ENCODE results near the gene C14orf39. TPM values are rescaled to one million over a fixed set of nuclear protein-coding genes. Genes with fewer than 3 reads are reported as not detected.

The C14orf39 gene, protein sequence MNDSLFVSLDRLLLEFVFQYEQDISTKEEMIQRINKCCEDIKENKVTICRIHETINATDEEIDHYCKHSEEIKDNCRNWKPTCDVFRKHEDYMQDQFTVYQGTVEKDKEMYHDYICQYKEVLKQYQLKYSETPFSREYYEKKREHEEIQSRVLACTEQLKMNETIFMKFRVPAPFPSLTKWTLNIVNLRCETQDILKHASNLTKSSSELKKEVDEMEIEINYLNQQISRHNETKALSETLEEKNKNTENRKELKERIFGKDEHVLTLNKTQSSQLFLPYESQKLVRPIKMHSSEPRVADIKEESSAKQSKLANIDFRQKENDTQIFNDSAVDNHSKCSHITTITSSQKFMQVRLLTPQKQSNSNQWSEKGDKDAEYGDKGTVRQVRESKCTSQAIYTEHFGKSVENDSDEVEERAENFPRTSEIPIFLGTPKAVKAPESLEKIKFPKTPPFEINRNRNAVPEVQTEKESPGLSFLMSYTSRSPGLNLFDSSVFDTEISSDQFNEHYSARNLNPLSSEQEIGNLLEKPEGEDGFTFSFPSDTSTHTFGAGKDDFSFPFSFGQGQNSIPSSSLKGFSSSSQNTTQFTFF
- not detected for polyA plus RNA-seq

DNA sequence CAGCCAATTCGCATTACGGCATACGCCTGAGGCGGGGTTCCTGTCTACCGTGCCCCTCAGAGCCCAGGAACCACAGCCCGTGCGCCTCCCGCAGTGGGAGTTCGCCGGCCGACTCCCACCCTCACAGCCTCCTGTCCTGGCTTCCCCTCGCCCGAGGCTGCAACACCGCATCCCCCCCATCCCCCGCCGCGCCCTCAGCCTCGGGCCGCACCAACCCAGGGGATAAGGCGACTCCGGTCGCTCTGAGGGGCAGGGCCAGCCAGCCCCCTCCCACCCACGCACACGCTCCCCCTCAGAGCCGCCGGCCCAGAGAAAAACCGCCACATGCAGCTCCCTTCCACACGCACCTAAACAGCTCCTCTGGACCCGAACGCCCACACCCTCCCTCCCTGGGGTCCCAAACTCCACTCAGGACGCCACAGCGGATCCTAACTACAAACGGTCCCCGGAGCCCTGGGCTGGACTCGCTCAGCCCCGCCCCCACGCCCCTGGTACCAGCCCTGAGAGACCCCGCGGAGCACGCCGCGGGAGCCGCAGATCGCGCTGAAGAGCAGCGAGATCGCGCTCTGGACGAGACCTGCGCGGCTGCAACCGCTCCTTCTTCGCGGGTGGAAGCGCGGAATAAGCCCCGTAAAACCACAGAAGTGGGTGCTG lies at the start of gene C14orf39:
C14orf39 (minus strand) TSS at position 466 of the 654 bp plus-strand sequence. CDS start 985 bp downstream, outside the sequence.
- Mint-ChIP-seq H3K36me3 (no peaks in the 10 kb centered on the region), H3K27me3 (ENCODE audit: low read depth in 3 of 3) (peaks cover 3 to 12% (median 3%) of the 10 kb centered on the region in 3 donors), H3K4me3 (peak within 1 kb of the TSS in 2 of 5 donors; percentile 18 to 34), H3K4me1 (peaks cover 0 to 2% of the 10 kb centered on the region in 2 donors), H3K9me3 (peaks cover 1 to 13% (median 6%) of the 10 kb centered on the region in 6 donors), H3K27ac (no peak within 1 kb of the TSS)
- peak in 1 of 3 donors; percentile 2 for DNase-seq

DNA sequence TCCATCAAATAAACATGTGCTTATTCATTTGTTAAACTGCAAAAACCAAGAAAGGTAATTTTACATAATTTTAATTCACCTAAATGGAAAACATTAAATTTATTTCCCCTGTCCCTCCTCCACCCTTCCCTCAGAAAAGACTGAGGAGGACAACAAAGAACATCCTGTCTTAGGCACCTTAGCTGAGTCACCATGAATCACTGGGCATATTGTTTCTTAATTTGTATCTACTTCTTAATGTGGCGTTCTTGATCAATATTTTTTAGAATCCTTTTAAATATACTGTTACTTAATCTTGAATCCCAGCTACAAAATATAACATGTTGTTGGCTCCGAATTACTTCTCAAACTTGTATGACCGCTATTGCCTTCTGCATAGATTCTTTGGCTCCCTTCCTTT lies 46.6 kb upstream of the C14orf39 start:
- Mint-ChIP-seq H3K27me3 (ENCODE audit: low read depth in 3 of 3) (peaks cover 0 to 5% (median 2%) of the 10 kb centered on the region in 3 donors), H3K9me3 (peaks cover 0 to 5% (median 0%) of the 10 kb centered on the region in 6 donors), H3K36me3 (no peaks in the 10 kb centered on the region), H3K27ac (no peak overlapping the region), H3K4me1 (no peaks in the 10 kb centered on the region), H3K4me3 (no peak overlapping the region)
- DNase-seq = no peak

DNA sequence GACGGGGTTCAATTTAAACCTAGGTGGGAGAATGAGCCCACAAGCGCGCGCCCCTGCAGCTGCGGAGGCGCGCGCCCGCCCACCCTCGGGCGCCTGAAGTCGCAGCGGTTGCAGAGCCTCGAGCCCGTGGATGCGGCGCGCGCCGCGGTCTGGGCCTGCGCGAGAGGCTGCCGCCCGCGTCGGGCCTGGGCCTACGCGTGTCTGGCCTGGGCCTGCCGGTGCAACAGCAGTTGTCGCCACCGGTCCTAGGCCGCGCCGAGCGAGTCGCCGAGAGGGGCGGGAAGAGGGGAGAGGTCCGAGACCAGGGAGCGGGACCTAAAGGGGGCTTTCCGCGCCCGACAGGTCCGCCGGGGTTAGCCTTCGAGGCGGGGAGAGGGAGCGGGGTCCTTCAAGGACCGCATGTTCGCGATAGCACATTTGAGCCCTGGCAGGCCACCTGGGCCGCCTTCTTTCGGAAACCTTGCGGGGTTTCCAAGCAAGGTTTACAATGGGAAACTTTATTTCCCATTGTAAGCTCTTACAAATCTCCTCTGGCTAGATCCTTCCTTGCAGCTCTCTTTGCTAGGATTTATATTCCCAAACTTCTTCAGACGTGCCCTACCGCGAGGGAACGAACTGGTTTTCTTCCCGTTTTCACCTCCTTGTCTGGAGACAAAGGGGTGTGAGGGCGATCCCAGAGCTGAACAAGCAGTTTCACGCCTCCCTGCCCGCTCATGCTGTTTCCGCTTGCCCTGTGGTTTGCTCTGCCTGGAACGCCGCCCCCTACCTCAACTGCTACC lies 29.8 kb upstream of the C14orf39 start:
- Mint-ChIP-seq H3K36me3 (peaks cover 0 to 3% (median 3%) of the 10 kb centered on the region in 3 donors), H3K27ac (no peak overlapping the region), H3K4me1 (peaks cover 9 to 26% of the 10 kb centered on the region in 2 donors), H3K9me3 (peaks cover 0 to 17% (median 3%) of the 10 kb centered on the region in 6 donors), H3K4me3 (peak overlapping the region in 4 of 5 donors; percentile 42 to 70 (median 43)), H3K27me3 (ENCODE audit: low read depth in 3 of 3) (peaks cover 18 to 31% (median 25%) of the 10 kb centered on the region in 3 donors)
- DNase-seq = no peak

DNA sequence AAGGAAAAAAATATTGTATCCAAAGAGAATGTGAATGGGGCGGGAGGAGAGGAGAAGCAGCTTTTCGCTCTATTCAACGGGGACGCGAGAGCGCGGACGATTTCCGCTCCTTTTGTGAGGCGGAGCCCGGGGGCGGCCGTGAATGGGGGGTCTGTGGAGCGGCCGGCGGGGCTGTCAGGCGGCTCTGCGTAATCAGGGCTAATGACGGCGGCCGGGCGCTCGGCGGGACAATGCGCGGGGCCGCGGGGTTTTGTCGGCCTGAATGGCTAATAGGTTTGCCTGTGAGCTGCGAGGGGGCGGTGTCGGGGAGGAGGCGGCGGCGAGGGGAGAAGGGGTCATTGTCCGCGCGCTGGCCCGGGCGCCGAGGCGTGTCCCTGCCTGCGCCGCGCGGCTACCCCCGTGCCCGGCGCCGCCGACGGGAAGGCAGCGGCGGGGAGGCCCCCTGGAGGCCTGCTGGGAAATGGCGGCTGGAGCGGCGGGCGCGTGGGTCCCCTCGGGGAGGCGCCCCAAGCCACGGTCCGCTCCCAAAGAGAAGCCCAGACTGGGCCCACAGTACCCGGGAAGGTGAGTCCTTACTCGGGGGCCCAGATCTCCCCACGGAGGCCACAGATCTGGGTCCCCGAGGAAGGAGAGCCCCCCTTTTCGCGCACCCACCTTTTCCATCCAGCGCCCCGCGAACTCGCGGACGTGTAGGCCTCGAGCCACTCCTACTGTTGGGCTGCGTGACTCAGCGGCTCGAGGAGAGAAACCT lies 29.1 kb upstream of the C14orf39 start:
- peaks cover 0 to 17% (median 3%) of the 10 kb centered on the region in 6 donors for H3K9me3 Mint-ChIP-seq

DNA sequence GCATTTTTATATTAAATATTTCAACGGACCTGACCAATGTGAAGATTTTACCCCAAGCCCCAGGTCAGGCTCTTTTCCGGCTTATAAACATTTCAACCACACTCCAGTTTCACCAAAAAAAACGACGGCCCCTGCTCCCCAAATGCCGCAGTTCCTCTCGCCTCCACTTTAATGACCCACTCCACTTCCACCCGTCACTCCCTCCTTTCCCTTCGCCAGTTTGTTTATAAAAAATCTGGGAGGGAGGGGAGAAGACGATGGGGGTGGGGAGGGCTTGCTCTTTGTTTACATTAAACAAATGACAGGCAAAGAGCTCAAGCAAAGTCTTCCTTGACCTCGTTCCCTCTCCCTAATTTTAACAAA lies 28.5 kb upstream of the C14orf39 start:
- Mint-ChIP-seq H3K27me3 (ENCODE audit: low read depth in 3 of 3) (peaks cover 17 to 33% (median 31%) of the 10 kb centered on the region in 3 donors), H3K27ac (no peak overlapping the region), H3K9me3 (peaks cover 0 to 17% (median 3%) of the 10 kb centered on the region in 6 donors), H3K36me3 (peaks cover 0 to 3% (median 3%) of the 10 kb centered on the region in 3 donors), H3K4me1 (peaks cover 9 to 26% of the 10 kb centered on the region in 2 donors), H3K4me3 (peak overlapping the region; percentile 0 to 62 (median 27))
- DNase-seq = no peak

More for the DNA sequence above, 29.1 kb upstream of the C14orf39 start:
- Mint-ChIP-seq H3K27ac (no peak overlapping the region), H3K27me3 (ENCODE audit: low read depth in 3 of 3) (peaks cover 13 to 33% (median 30%) of the 10 kb centered on the region in 3 donors), H3K4me1 (peaks cover 9 to 26% of the 10 kb centered on the region in 2 donors), H3K4me3 (peak overlapping the region in 4 of 5 donors; percentile 4 to 62 (median 30)), H3K36me3 (peaks cover 0 to 3% (median 3%) of the 10 kb centered on the region in 3 donors)
- no peak for DNase-seq

DNA sequence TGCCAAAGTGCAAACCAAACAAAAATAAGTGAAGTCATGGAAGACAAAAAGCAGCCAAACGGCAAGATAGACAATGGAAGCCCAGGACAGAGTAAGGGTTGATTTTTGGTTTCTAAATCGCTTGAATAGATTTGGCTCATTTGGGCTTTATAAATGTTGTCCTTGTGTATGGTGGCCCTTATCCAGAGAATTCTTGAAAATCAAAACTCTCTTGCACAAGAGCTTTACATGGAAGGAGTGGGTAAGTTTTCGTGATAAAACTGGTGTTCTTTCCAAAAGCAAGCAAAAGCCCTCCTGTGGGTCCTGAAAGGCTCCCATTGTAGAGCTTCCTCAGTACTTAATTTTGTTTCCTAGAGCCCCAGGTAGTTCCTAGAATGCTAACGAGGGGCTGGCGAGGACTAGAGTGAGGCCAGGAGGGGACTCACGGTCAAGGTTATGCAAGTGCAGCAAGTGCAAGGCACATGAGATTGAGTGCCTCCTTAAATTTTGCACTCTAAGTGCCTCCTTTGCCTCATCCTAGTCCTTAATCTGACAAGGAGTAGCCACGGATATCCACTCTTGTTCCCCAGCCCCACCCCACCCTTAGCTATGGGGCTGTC lies 27.2 kb upstream of the C14orf39 start:
- Mint-ChIP-seq H3K4me3 (no peak overlapping the region), H3K9me3 (peaks cover 0 to 17% (median 3%) of the 10 kb centered on the region in 6 donors), H3K27me3 (ENCODE audit: low read depth in 3 of 3) (peaks cover 18 to 38% (median 33%) of the 10 kb centered on the region in 3 donors), H3K27ac (no peak overlapping the region), H3K36me3 (peaks cover 0 to 3% (median 3%) of the 10 kb centered on the region in 3 donors), H3K4me1 (peaks cover 9 to 26% of the 10 kb centered on the region in 2 donors)
- no peak for DNase-seq

DNA sequence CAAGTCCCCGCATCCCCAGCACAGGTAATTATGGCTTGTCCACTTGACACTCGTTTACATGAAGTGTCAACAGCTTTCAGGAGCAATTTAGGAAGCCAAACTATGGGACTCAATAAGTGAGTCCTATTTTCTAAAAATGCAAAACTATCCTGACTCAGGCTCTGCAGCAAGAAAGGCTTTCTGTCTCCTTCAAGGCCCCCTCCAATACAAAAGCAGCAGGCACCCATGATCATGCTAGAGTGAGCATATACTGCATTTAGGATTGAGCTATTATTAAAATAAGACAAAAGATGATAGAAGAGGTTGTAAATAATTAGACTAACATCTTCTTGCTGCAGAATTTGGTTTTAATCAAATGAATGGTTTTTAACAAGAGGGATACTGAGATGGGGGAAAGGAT lies 26.3 kb upstream of the C14orf39 start:
- H3K27ac Mint-ChIP-seq = no peak overlapping the region
- H3K4me1 Mint-ChIP-seq = peaks cover 9 to 26% of the 10 kb centered on the region in 2 donors
- H3K9me3 Mint-ChIP-seq = peaks cover 0 to 21% (median 5%) of the 10 kb centered on the region in 6 donors
- H3K36me3 Mint-ChIP-seq = peaks cover 0 to 7% (median 3%) of the 10 kb centered on the region in 3 donors
- peaks cover 25 to 43% (median 35%) of the 10 kb centered on the region in 3 donors for H3K27me3 Mint-ChIP-seq (ENCODE audit: low read depth in 3 of 3)
- DNase-seq = no peak
- H3K4me3 Mint-ChIP-seq = no peak overlapping the region

DNA sequence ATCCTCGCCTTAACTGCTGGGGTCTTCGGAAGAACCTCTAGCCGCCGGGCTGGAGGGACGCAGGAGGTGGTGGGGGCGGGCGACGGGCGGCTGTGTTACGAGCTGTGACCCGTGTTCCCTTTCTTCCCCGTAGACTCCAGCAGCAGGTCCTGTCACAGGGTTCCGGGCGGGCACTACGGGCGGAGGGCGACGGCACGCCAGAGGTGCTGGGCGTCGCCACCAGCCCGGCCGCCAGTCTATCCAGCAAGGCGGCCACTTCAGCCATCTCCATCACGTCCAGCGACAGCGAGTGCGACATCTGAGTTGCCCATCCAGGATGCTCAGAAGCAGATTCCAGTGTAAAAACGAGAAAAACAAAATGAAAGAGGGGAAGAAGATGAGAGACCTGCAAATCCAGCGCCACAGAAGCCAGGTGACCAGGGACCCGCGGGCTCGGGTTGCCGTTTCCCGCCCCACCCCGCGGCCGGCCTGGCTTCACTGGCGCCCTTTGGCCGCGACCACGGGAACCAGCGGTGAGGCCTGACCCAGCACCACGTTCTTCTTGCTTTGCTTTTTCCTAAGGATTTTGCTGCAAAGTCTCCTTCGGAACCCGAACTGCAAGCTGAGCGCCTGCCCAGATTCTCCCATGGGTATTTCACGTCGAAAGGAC lies 25.2 kb upstream of the C14orf39 start:
- Mint-ChIP-seq H3K27me3 (ENCODE audit: low read depth in 3 of 3) (peaks cover 26 to 44% (median 29%) of the 10 kb centered on the region in 3 donors), H3K4me1 (peaks cover 5 to 21% of the 10 kb centered on the region in 2 donors), H3K9me3 (peaks cover 0 to 20% (median 4%) of the 10 kb centered on the region in 6 donors), H3K27ac (no peak overlapping the region), H3K4me3 (peak overlapping the region in 1 of 5 donors; percentile 15), H3K36me3 (peaks cover 0 to 5% (median 1%) of the 10 kb centered on the region in 3 donors)
- no peak for DNase-seq

DNA sequence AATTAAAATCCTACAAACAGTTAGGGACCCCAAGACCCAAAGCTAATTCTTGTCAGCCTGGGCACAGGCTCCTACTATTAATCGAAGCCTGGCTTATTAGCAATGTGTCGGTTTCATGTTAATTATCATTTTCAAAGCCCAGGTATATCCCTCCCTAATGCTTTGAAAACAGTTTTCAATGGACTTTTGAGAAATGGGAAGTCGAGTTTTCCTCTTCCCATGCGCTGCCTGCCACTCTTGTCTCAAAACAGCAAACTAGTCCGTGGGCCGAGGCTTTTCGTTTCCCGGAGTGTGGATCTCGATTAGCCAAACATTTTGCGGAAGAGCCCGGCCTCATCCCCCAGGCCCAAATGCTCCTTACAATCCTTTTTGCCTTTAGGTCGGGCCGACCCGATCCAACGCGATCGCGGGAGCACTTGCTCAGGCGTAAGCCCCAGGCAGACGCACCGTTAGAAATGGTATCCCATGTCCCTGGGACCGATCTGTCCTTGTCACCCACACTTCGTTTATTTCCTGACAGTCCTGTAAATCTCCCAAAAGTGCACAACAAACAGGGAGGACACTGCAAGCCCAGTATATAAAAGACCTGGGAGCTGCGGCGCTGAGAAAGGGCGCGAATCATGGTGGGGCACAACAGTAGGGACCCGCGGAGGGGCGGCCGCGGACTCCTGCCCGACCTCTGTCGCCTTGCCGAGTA lies 24.5 kb upstream of the C14orf39 start:
- H3K4me3 Mint-ChIP-seq = no peak overlapping the region

DNA sequence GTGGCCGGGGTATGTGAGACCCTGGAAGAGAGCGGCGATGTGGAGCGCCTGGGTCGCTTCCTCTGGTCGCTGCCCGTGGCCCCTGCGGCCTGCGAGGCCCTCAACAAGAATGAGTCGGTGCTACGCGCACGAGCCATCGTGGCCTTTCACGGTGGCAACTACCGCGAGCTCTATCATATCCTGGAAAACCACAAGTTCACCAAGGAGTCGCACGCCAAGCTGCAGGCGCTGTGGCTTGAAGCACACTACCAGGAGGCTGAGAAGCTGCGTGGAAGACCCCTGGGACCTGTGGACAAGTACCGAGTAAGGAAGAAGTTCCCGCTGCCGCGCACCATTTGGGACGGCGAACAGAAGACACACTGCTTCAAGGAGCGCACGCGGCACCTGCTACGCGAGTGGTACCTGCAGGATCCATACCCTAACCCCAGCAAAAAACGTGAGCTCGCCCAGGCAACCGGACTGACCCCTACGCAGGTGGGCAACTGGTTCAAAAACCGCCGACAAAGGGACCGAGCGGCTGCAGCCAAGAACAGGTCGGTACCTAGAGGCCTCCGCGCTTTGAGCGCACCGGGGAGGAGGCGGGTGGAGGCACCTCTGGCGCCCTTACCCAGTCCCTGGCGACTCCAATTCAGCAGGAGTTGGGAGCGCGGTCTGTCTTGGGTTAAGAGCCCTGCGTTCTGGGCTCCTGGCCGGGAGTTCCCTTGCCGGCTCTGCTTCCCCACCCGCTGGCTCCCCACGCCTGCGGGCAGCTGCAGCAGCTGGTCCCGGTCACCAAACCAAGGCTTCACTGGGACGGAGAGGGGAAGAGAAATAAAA lies 23.8 kb upstream of the C14orf39 start:
- Mint-ChIP-seq H3K36me3 (peaks cover 0 to 4% (median 0%) of the 10 kb centered on the region in 3 donors), H3K4me3 (no peak overlapping the region), H3K27ac (no peak overlapping the region), H3K27me3 (ENCODE audit: low read depth in 3 of 3) (peaks cover 26 to 49% (median 36%) of the 10 kb centered on the region in 3 donors), H3K4me1 (peaks cover 3 to 17% of the 10 kb centered on the region in 2 donors), H3K9me3 (peaks cover 0 to 25% (median 3%) of the 10 kb centered on the region in 6 donors)
- DNase-seq = no peak

More for the DNA sequence above, 24.5 kb upstream of the C14orf39 start:
- Mint-ChIP-seq H3K27me3 (ENCODE audit: low read depth in 3 of 3) (peaks cover 23 to 49% (median 35%) of the 10 kb centered on the region in 3 donors), H3K36me3 (peaks cover 0 to 4% (median 0%) of the 10 kb centered on the region in 3 donors), H3K4me1 (peaks cover 3 to 17% of the 10 kb centered on the region in 2 donors), H3K27ac (no peak overlapping the region), H3K9me3 (peaks cover 0 to 24% (median 3%) of the 10 kb centered on the region in 6 donors)
- no peak for DNase-seq

Data from immature natural killer cell (primary cell).